T-helper 1 cell treated with Interleukin-12 subunit alpha and Interleukin-12 subunit beta and Interleukin-4 antibody, amounts not matched to agents 30 ng/mL and 1 ng/mL, for 36 hours (primary cell): Measurements from ENCODE around the gene NTRK1. TPM values are rescaled to one million over a fixed set of nuclear protein-coding genes. Genes with fewer than 3 reads are reported as not detected.

ENCODE experiments used
- intact Hi-C: fragments of 100-400 bp; cut with micrococcal nuclease; formaldehyde crosslinking; loops from one replicate; pipeline ENCODE4 v1.15.1; 2024
- total RNA-seq: library from RNA; stranded (reverse); gene quantifications from 2 replicates; pipeline ENCODE4 v1.2.3, GENCODE V29; 2022

NTRK1 gene
- total RNA-seq, 1 donor from 2014 or later = 13.8 TPM

DNA sequence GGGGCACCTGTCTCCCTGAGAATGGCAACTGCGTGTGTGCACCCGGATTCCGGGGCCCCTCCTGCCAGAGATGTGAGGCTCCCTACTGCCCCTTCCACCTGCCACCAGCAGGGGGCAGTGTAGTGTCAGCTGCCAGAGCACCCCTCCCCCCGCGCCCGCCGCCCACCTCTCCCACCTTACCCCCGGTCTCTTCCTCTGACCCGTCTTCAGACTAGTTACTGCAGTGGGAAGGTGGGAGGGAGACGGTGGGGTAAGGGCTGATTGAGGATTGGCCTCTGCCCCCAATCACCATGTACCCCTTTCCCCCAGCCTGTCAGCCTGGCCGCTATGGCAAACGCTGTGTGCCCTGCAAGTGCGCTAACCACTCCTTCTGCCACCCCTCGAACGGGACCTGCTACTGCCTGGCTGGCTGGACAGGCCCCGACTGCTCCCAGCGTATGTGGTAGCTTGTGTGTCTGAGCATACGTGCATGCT lies 49.7 kb downstream of the NTRK1 start:
- intact Hi-C loops = loop anchor here (1.0 kb wide), 2 partner anchors 51 to 164 kb away; no protein-coding TSS in a partner anchor

DNA sequence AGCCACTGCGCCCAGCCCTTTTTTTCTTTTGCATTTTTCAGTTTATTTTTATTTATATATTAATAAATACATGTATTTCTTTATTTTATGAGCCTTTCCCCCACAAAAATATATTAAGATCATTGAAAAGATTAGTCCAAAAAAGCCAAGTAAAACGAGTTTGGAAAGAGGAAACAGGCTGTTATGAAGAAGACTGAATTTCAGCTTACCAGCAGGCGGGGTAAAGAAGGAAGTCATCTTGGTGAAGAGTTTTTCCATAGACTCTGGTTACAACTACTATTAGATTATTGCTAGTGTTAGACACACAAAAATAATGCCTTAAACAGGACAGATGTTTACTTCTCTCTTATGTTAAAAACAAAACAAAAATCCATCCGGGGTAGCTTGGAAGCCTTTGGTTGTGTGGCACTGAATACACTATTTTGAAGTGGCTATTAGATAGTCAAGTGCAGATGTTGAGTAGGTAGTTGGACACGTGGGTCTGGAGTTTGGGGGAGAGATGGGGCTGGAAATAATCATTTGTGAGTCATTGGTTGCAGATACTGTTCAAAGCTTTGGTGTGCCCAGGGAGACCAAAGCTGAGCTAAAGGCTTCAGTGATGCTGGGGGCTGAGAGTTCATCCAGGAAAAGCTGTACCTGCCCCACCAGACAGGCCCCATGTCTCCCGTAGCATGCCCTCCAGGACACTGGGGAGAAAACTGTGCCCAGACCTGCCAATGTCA lies 51.1 kb downstream of the NTRK1 start:
- intact Hi-C loops = no loop called here

DNA sequence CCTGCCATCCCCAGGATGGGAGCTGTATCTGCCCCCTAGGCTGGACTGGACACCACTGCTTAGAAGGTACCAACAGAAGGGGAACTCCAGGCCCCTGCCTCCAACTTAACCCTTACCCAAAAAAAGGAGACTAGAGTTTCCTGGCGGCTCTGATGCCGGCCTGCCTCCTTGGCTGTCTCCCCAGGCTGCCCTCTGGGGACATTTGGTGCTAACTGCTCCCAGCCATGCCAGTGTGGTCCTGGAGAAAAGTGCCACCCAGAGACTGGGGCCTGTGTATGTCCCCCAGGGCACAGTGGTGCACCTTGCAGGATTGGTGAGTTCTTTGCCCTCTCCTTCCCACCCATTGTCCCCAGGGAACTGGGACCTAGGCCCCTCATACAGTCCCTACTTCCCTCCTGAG lies 51.6 kb downstream of the NTRK1 start:
- intact Hi-C loops = no loop called here

DNA sequence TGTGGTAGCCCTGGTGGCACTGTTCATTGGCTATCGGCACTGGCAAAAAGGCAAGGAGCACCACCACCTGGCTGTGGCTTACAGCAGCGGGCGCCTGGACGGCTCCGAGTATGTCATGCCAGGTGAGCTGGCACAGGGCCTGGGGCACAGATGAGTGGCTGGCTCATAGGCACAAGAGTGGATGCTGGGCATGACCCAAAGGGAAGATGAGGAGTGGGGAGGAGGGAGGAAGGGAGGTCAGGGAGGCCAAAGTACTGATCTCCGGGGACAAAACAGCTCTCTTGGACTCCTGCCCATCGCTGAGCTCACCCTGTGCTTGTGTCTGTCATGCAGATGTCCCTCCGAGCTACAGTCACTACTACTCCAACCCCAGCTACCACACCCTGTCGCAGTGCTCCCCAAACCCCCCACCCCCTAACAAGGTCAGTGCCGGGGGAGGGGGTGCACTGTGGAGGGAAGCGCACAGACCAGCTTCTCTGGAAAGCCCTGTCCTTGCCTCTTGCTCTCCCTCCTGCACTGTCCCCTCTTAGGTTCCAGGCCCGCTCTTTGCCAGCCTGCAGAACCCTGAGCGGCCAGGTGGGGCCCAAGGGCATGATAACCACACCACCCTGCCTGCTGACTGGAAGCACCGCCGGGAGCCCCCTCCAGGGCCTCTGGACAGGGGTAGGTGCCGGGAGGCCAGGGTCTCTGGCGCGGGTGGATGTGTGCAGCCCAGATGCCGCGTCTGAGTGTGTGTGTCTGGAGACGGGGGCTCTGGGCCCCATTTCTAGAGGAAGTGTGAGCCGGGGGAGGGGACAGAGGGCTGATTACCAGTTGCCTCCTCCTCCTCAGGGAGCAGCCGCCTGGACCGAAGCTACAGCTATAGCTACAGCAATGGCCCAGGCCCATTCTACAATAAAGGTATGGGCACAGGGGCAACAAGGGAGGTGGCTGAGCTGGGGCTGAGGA lies 52.5 kb downstream of the NTRK1 start:
- intact Hi-C loops = no loop called here

DNA sequence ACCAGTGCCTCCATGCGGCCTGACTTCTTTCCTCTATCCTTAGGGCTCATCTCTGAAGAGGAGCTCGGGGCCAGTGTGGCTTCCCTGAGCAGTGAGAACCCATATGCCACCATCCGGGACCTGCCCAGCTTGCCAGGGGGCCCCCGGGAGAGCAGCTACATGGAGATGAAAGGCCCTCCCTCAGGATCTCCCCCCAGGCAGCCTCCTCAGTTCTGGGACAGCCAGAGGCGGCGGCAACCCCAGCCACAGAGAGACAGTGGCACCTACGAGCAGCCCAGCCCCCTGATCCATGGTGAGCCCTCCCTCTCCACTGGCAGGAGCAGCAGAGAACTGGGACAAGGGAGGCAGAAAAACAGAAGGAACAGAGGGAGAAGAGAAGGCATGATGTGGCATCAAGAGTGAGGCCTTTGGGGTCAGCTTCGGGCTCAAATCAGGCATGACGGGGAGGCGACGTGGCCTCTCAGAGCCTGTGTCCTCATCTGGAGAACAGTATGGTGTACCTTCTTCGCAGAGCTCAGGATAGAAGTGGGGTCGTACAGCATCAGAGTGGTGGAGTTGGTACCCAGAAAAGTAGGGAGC lies 53.2 kb downstream of the NTRK1 start:
- intact Hi-C loops = no loop called here

DNA sequence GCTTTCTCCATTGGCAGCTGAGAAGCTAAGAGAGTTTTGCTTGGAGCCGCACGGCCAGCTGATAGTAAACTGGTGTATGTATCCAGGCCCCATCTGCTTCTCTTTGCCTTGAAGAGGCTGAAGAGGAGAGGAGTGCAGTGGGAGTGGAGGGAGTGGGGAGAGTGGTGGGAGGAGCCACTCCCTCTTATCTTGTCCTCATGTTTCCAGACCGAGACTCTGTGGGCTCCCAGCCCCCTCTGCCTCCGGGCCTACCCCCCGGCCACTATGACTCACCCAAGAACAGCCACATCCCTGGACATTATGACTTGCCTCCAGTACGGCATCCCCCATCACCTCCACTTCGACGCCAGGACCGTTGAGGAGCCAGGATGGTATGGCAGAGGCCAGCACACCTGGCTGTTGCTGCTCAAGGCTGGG lies 53.8 kb downstream of the NTRK1 start:
- intact Hi-C loops = no loop called here

DNA sequence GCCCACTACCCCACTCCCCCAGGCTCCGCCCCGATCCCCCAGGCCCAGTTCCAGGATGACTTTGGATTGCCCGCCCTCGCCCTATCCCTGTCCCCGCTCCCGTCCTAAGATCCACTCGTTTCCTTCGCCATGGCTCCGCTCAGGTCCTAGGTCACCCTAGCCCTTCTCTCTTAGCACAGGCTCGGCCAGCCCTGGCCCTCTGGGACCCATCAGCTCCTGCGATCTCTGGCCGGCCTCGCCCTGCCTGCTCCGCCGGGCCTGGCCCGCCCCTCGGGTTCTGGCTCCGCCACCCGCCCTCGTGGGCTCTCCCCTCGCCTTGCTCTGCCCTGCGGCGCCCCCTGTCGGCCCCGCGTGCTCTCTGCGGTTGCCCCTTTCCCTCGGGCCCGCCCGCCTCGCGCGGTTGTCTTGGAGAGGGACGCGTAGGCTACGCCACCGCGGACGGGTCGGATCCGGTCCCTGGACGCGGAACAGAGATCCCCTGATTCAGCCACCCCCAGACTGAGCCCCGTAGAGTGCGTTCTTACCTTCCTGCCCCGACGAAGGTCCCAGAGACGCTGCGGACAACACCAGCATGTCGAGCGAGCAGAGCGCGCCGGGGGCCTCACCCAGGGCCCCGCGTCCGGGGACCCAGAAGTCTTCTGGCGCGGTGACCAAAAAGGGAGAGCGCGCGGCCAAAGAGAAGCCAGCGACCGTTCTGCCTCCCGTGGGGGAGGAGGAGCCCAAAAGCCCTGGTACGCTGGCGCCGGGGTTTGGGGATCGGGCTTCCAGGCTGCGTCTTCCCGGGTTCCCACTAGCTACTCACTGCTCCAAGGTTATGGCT lies 59.8 kb downstream of the NTRK1 start, which contains the start of gene LRRC71:
LRRC71 (plus strand) TSS at position 400 of the 820 bp plus-strand sequence; CDS start at position 572, 172 bp downstream.
- intact Hi-C loops = loop anchor here (1.0 kb wide), 1 partner anchor 123 kb away; no protein-coding TSS in a partner anchor

DNA sequence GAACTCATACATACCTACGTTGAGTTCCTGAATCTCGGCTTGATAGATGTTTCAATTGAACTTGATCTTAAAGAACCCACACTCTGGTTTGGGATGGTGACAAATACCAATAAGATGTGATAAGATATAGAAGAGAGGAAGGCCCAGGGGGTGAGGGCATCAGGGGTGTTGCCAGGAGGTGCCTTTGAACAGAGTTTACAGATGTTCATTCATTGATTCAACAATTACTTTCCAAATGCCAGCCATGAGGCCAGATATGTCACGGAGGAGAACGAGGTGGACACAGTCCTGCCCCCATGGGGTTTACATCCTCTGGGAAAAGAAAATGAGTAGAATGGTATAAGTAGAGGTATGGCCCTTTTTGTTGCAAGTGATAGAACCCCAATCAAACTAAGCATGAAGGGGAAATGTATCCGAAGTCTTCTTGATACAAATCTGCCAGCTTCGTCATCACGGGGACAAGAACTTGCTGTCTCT lies 60.4 kb downstream of the NTRK1 start:
- intact Hi-C loops = no loop called here

DNA sequence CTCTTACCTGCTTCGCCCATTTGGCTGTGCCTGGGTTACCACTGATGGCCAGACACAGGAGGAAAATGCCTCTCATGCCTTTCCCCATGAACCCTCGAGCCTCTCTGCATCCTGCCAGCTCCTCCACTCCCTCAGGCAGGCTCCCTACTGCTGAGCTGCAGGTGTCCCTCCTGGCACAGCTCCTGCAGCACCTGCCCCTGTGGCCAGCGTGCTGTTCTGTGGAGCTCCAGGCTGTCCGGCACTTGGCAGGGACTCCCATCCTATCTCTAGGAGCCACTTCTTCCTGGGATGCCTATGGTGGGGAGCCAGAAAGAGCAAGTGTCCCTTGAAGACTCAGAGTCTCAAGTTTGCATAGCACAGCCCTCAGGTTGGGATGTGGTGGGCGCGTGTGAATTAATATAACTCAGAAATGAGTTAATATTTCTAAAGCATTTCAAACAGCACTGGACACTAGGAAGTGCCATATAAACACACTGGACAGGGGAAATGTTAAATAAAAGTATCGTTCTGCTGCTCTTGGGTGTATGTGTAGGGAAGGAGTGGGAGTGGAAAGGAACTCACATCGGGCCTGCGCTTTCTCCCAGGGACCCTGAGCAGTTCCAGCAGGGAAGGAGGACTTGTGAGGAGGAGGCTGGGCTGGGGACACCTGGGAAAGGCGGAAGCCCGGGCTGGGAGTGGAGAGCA lies 62.5 kb downstream of the NTRK1 start:
- intact Hi-C loops = no loop called here

DNA sequence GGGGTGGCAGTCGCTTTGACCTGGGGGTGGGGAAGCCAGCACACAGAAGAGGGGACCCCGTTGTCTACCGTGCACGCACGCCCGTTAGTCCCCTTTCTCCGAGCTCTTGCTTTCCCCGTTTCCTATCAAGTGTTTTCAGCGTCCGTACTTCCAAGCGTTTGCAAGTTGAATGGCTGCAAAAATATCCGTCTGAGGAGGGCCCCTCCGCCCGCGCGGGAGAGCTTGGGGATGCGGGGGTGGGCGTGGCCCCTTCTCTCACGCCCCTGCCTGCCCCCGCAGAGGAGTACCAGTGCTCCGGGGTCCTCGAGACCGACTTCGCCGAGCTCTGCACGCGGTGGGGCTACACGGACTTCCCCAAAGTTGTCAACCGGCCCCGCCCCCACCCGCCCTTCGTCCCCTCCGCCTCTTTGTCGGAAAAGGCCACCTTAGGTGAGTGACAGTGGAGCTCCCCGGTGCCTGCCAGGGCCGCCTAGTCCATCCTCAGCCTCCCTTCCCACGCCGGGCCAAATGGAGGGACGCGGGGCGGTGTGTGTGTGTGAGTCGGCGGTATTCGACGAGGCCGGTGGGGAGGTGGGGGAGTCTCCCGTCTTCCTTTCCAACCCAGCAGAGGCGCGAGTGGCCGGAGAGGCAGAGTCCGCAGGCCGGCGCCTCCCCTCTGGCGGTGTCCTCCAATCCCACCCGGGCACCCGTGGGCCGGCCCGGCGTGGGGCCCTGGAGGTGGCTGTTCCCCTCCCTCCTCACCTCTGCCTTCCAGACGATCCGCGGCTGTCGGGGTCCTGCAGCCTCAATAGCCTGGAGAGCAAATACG lies 63.2 kb downstream of the NTRK1 start:
- intact Hi-C loops = no loop called here

DNA sequence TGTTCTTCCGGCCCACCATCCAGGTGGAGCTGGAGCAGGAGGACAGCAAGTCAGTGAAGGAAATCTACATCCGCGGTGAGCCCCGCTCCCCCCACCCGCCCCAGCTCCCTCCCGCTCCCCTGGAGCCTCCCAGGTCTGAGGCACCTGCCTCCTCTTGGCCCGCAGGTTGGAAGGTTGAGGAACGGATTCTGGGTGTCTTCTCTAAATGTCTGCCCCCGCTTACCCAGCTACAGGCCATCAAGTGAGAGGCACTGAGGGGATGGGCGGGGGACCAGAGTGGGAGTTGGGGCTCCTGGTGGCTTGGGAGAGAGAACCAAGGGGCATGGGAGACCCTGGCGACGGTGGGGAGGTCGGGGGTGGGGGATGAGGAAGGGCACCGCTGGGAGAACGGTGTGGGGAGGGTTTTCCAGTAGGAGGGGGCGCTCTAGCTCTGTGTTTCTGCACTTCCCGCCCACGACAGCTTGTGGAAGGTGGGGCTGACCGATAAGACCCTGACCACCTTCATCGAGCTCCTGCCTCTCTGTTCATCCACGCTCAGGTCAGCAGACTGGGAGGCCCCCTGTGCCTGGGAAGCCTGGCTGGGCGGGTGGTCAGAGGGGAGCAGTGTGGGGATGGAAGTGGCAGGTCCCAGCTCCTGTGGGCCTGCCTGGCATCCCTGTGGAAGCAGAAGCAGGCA lies 64.0 kb downstream of the NTRK1 start:
- intact Hi-C loops = no loop called here

DNA sequence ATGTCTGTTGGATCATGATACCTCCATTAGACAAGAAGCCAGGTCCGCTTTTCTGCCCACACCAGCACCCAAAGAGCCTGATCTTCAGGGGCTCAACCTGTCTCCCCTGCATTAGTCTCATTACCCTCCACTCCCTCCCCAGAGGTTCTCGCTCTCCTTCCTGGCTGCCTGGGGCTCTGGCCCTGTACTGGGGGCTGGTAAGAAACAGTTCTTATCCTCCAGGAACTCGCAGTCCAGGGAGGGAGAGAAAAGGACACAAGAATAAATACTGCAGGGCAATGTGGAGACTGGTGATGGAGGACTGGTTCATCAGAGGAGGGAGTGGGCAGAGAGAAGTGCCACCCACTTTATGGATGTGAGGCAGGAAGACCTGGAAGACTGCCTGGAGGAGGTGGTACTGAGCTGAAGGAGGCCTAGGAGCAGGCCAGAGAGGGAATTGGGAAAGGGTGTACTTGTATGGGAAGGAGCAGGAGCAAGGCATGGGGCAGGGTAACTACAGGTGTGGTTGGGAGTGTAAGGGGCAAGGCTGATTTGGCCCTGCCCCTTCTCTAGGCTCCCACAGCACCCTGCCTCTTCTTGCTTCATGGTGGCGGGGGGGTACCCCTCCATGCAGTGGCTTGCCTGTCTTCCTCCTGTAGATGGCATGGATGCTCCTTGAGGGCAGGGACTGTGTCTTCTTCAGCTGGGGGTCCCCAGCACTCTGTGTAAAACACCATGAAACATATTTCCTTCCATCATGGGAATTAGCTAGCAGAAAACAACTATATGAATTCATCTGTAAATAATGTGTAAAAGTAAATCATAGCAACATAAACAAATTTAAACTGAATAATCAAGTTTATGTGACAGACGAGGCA lies 64.7 kb downstream of the NTRK1 start:
- intact Hi-C loops = loop anchor here (2.0 kb wide), 1 partner anchor 237 kb away; no protein-coding TSS in a partner anchor

DNA sequence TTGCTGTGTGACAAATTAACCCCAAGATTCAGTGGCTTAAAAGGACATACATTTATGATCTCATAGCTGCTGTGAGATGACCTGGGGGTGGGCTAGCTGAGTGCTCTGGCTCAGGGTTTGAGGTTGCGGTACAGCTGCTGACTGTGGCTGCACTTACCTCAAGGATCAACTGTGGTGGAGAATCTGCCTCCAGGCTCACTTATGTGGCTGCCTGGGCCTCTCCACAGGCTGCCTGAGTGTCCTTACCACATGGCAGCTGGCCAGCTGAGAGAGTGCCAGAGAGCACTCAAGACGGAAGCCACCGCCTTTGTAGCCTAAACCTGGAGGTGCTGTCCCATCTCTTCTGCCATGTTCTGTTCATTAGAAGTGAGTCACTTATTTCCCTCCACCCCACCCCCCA lies 65.5 kb downstream of the NTRK1 start:
- intact Hi-C loops = loop anchor here (2.0 kb wide), 1 partner anchor 237 kb away; no protein-coding TSS in a partner anchor

DNA sequence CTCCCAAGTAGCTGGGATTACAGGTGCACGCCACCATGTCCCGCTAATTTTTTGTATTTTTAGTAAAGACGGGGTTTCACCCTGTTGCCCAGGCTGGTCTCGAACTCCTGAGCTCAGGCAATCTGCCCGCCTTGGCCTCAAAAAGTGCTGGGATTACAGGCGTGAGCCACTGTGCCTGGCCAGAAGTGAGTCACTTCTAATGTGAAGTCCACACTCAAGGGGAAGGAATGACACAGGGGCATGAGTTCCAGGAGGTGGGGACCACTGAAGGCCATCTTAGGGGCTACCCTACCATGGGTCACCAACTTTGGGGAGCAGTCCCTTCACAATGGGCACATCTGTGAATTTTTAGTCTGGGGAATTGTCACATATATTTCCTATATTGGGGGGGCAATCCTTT lies 66.0 kb downstream of the NTRK1 start:
- intact Hi-C loops = loop anchor here (1.0 to 2.0 kb wide), 4 partner anchors 34 to 238 kb away; no protein-coding TSS in a partner anchor

DNA sequence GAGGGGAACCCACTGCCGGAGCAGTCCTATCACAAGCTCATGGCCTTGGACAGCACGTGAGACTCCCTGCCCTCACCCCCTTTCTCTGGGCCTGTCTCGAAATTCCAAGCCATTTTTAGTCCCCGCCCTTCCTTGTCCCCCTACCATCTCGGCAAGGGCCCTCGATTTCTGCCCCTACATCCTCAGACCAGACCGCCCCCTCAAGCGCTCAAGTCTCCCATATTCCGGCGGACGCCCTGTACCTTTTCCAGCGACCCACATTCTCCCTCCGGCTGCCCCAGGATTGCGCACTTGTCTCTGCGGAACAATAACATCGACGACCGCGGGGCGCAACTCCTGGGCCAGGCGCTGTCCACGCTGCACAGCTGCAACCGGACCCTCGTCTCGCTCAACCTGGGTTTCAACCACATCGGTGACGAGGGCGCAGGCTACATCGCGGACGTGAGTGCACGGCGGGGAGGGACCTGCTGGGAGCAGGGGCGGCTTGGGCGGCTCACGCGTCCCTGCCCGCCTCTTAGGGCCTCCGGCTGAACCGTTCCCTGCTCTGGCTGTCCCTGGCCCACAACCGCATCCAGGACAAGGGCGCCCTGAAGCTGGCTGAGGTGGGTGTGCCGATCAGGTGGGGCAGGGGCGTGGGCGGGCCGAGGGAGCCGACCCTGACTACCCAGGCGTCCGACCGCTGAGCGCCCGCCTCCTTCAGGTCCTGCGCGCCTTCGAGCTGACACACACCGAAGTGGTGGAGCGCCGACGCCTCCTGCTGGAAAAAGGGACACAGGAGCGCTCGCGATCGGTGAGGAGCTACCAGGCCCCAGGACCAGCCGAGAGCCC lies 66.8 kb downstream of the NTRK1 start:
- intact Hi-C loops = loop anchor here (1.0 to 2.0 kb wide), 4 partner anchors 35 to 239 kb away; no protein-coding TSS in a partner anchor

DNA sequence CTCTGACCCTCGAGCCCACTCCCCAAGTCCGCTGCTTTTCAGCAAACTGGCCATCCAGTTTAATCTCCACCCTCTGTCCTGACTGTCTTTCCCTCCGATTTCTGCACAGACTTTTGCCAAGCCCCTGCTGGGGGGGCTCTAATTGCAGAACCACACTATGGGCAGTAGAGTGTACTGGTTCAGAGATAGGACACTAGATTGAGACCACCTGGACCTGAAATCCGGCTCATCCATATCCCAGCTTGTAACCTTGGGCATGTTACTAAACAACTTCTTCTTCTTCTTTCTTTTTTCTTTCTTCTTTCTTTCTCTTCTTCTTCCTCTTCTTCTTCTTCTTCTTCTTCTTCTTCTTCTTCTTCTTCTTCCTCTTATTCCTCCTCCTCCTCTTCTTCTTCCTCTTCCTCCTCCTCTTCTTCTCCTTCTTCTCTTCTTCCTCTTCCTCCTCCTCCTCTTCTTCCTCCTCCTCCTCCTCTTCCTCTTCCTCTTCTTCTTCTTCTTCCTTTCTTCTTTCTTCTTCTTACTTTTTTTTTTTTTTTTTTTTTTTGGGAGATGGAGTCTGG lies 67.5 kb downstream of the NTRK1 start:
- intact Hi-C loops = no loop called here
